BE2C (cell line): Measurements from ENCODE around the gene CGN.
A peak's percentile ranks its signal among the peaks of the same experiment; 100 is the strongest.

Experiments used
- DNase-seq: peaks from one replicate; pipeline ENCODE4 v3.0.0-alpha.2; 2020
- H3K27me3 ChIP-seq: fragments of 250-450 bp; sonication (Bioruptor Pico); 2 replicates; pipeline ENCODE4 v1.5.1; 2020; ENCODE audit warnings: mild to moderate bottlenecking
- H3K36me3 ChIP-seq: fragments of 250-450 bp; sonication (Bioruptor Pico); 2 replicates; pipeline ENCODE4 v1.5.1; 2020; ENCODE audit warnings: mild to moderate bottlenecking
- H3K4me1 ChIP-seq: fragments of 250-450 bp; sonication (Bioruptor Pico); 2 replicates; pipeline ENCODE4 v1.5.1; 2020
- H3K4me3 ChIP-seq: 2 replicates; pipeline ENCODE4 v1.5.1; 2011; ENCODE audit warnings: low read depth, low read length
- H3K9me3 ChIP-seq: fragments of 250-450 bp; sonication (Bioruptor Pico); 2 replicates; pipeline ENCODE4 v1.5.1; 2020
- CTCF ChIP-seq: IDR thresholded peaks from 2 replicates; pipeline ENCODE4 v1.5.1; 2012; ENCODE audit warnings: mild to moderate bottlenecking, low read depth, low read length

The CGN gene

GRCh38 chr1:151510614-151510956 is 602 bp upstream of the CGN start:
- no peaks in the 10 kb centered on the region for H3K27me3 ChIP-seq
- H3K4me3 ChIP-seq: peak overlapping the region; percentile 61
- no peaks in the 10 kb centered on the region for H3K9me3 ChIP-seq
- no peaks in the 10 kb centered on the region for H3K36me3 ChIP-seq
- no peak for DNase-seq
- no peak for TF ChIP-seq CTCF
- H3K4me1 ChIP-seq: peaks cover 27% of the 10 kb centered on the region

GRCh38 chr1:151511636-151512215 is 539 bp downstream of the CGN start:
- no peak for TF ChIP-seq CTCF
- peak; percentile 78 for DNase-seq
- Histone ChIP-seq H3K4me3 (peak overlapping the region; percentile 61), H3K4me1 (peaks cover 27% of the 10 kb centered on the region), H3K36me3 (no peaks in the 10 kb centered on the region), H3K27me3 (no peaks in the 10 kb centered on the region), H3K9me3 (no peaks in the 10 kb centered on the region)

- no peak for TF ChIP-seq CTCF
- H3K27me3 ChIP-seq: no peaks in the 10 kb centered on the region
- DNase-seq: peak; percentile 42
- H3K4me3 ChIP-seq: peak overlapping the region; percentile 61
- H3K36me3 ChIP-seq: no peaks in the 10 kb centered on the region
- no peaks in the 10 kb centered on the region for H3K9me3 ChIP-seq
- peaks cover 27% of the 10 kb centered on the region for H3K4me1 ChIP-seq
These were observed 1.1 kb downstream of the CGN start for GRCh38 chr1:151512326-151512725.

- Histone ChIP-seq H3K4me1 (peaks cover 27% of the 10 kb centered on the region), H3K27me3 (no peaks in the 10 kb centered on the region), H3K9me3 (no peaks in the 10 kb centered on the region), H3K36me3 (no peaks in the 10 kb centered on the region), H3K4me3 (peak overlapping the region; percentile 13; the same call in 1 of the 2 replicates)
- no peak for TF ChIP-seq CTCF
- no peak for DNase-seq
These were observed 1.8 kb downstream of the CGN start for GRCh38 chr1:151512801-151513625.

GRCh38 chr1:151513626-151514121 is 2.5 kb downstream of the CGN start:
- H3K36me3 ChIP-seq: no peaks in the 10 kb centered on the region
- TF ChIP-seq CTCF: no peak
- peaks cover 27% of the 10 kb centered on the region for H3K4me1 ChIP-seq
- peak overlapping the region; percentile 13; the same call in 1 of the 2 replicates for H3K4me3 ChIP-seq
- no peaks in the 10 kb centered on the region for H3K9me3 ChIP-seq
- DNase-seq: peak; percentile 88
- H3K27me3 ChIP-seq: no peaks in the 10 kb centered on the region

GRCh38 chr1:151514366-151514765 is 3.2 kb downstream of the CGN start:
- H3K27me3 ChIP-seq: no peaks in the 10 kb centered on the region

More at GRCh38 chr1:151514366-151514765, 3.2 kb downstream of the CGN start:
- no peak for TF ChIP-seq CTCF
- Histone ChIP-seq H3K4me3 (no peak overlapping the region), H3K9me3 (no peaks in the 10 kb centered on the region), H3K36me3 (no peaks in the 10 kb centered on the region), H3K4me1 (peaks cover 27% of the 10 kb centered on the region)
- DNase-seq: no peak
